Activated T-cell treated with anti-CD3 and anti-CD28 coated beads for 24 hours (primary cell): ENCODE measurements around the gene PDE7B.
A peak's percentile ranks its signal among the peaks of the same experiment; 100 is the strongest.

Experiments used
- DNase-seq: peaks from one replicate; pipeline ENCODE4 v3.0.0-alpha.2; 2020; ENCODE audit warnings: low read depth

Gene PDE7B

DNA sequence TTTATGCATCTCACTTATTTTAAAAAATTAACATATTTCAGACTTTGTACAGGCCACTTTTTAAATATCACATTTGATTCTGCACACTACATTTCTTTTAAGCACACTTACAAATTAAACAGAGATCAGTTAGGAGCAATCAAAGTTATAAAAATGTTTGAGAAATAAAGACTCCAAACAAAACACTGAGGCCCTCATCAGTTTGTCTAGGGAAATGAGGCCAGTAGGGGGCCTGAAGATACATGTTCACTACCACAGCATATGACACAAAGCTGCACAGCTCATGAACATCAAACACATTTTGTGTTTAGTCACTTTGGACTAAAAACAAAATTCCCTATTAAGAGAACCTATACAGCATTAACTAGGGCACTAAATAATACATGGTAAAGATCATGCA, 180.5 kb downstream of the PDE7B start:
- no peak for DNase-seq

- DNase-seq = no peak
Observed at GRCh38 chr6:136033416-136033815, 181.9 kb downstream of the PDE7B start.

- DNase-seq = no peak
Observed at GRCh38 chr6:136034422-136034821, 182.9 kb downstream of the PDE7B start.

DNA sequence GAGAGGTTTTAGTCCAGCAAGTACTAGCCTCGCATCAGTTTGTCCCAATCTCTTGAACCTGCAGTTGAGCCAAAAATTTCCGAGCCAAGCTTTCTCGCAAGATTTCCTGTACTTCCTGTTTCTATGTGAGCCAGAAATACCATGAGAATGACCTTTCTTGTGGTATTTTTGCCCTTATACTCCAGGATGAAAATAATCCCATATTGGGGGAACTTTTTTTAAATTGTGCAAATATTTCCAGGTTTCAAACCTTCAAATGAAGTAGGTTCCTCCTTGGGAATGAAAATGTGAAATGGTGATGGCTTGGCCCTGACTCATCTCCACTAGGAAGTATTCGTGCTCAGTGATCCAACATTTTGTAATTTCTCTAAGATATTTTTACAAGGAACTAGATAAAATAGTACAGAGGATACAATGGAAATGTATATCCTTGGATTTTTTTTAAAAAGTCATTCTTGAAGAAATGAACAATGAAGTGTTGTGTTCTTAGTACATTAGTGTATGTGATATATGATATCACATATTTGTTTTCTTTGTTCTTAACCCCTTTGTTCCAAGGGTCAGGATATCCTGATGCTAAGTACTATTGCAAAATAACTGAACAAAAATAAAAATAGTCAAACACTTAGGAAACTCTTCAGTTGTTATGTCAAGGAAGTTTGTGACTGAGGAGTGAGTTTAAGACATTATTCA, 184.0 kb downstream of the PDE7B start:
- no peak for DNase-seq

DNA sequence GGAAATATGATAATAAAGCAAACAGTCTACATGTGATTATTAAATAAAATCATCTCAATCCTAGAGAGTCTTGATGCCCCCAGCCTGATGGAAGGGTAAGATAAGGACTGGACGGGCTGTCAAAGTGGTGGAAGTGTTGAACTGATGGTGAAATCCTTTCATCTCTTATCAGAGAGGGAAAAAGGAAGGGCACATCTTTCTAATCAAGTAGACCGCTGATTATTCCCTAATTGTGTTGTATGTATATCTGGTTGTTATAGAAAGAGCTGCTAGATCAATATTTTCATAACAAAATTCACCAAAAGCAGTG, 184.5 kb downstream of the PDE7B start:
- no peak for DNase-seq

DNA sequence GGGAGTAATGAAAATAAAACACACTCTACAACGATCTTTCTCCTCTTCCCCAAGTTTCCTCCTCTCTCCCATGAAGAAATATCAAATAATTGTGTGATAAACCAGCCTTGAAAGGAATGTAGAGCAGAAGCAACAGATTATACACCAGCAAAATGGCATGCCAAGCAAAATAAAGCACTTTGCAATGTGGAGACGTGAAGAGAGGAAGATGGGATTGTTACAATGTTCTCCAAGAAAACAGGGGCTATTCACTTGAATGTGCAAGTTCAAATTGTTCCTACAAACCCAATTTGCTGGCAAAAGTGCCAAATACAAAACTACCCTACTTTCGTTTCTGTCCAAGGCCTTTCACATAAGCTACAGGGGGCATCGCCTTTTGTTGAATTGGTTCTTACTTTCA, 185.1 kb downstream of the PDE7B start:
- no peak for DNase-seq

DNA sequence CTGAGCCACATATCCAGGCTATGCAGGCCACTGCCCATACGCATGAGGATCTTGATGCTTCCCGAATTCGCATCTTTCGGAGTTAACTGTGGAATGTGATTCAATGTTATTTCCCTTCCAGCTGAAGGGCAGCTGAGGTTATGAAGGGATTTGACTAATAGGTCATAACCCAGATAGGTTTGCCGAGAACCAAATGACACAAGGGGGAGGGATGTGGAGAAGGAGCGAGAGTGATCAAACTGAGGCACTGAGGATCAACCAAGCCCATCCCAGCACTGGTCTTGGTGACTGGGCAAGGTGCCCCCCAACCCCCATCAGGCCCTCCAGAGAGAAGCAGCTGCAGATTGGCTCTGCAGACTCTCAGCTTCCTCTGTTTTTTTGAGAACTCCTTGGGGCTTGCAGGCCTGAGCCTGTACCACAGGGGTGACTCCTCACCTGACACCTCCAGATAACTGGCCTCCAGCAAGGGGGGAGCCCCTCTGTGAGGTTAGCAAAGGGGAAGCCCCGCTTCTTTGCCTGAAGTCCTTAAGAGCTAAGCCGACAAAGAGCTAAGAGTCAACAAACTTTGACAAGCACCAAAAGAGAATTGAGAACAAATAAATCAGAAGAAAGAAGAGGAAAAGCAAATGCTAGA, 185.9 kb downstream of the PDE7B start:
- DNase-seq = peak; percentile 1

GRCh38 chr6:136037876-136038460, 186.5 kb downstream of the PDE7B start:
- DNase-seq = no peak

DNA sequence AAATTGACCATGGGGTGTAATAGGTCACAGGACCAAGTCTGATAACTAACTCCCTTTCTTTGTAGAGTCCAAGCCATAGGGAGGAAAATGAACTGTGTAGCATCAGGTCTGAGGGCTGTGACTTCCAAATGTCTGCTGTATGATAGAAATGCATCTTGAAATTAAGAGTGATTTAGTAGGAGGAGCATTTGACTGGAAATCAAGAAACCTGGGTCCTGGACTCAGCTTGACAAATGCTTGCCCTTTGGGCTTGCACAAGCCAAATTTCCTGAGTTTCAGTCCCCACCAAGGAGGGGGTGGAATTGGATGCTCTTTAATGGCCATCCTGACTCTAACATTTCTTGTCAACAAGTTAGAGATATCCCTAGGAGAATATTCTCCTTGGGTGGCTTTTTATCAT, 187.0 kb downstream of the PDE7B start:
- no peak for DNase-seq

DNA sequence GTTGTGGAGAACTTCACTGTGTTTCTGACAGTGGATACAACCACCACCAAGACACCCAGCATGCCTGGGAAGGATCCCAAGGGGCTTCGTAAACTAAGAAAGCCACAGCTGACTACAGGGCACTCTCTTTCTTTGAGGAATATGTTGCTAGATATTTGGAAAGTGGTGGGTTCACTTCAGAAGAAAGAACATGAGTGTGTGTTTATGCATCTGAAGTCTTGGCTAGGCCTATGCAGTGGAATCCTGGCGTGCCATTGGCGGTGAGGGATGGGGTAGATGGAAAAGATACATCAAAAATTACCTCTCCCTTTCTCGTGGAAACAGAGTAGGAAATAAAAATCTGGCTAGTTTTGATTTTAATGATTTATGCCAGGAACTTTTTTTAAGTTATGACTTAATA, 187.7 kb downstream of the PDE7B start:
- DNase-seq = no peak

- DNase-seq = no peak
Observed at GRCh38 chr6:136050475-136050874, 199.0 kb downstream of the PDE7B start.

DNA sequence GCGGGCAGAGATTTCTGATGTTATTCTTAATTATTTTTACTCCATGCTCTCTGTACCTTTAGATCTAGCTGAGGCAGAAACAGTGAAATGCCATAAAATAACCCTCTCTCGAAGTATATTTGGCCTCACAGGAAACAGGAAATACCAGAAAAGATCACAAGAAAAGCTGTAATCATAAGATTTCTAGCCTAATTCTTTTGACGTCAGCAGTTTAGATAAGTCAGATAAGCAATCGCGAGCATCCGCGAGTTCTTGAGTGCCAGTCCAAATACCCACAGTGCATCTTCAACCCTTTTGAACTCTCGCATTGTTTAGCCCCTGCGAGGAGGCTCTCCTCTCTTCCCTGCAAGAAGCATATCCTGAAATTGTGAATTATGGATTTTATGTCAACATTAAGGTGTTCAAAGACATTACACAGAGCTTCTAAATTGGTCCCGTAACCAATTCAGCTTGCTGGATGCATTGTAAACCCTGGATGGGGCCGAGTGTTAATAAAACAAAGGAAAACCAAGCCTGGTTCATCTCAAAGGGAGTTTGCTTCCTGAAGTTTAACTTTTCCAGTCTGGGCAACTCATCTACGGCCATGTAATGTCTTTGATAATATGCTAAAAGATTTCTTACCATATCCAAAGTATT, 199.8 kb downstream of the PDE7B start:
- DNase-seq = no peak

DNA sequence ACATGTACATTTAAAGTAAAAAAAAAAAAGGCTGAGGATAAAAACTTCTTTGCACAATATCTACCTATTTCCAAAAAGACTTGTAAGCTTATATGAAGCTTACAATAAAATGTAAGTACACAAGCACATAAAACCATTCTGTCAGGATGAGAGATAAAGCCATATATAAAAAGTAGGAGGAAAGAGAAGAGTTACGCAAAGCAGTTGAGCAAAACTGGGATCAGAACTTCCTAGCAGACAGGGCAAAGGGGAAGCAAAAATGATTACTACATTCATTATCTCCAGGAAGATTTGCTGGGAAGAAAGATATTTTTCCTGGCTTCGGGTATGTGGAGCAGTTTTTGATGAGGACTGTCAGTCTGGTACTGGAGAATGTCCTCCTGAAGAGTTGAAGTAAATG, 200.5 kb downstream of the PDE7B start:
- DNase-seq = no peak

- DNase-seq = no peak
Observed at GRCh38 chr6:136058852-136059251, 207.4 kb downstream of the PDE7B start.

GRCh38 chr6:136059308-136059707, 207.8 kb downstream of the PDE7B start:
- DNase-seq = no peak

GRCh38 chr6:136060052-136060451, 208.6 kb downstream of the PDE7B start:
- DNase-seq = no peak

- no peak for DNase-seq
Observed at GRCh38 chr6:136060759-136061158, 209.3 kb downstream of the PDE7B start.

DNA sequence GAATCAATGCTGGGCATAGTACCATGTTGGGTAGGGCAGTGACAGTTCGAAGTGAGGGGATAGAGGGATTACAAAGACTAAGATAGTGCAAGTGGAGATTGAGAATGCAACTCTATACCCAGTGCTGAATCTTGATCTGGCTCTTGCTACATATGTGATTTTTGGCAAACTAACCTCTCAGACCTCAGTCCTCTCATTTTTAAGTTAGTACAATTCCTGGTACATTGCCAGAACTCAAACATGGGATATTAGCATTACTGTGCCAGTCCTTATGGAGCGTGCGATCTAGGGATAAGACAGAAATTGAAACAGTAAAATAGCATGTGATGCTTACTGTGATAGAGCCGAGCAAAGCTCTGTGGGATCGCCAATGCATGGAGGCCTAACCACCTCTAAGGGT, 210.2 kb downstream of the PDE7B start:
- DNase-seq = no peak

GRCh38 chr6:136063096-136063495, 211.6 kb downstream of the PDE7B start:
- DNase-seq = no peak

GRCh38 chr6:136066005-136066404, 214.5 kb downstream of the PDE7B start:
- no peak for DNase-seq

- DNase-seq = no peak
Observed at GRCh38 chr6:136067731-136068341, 216.3 kb downstream of the PDE7B start.

DNA sequence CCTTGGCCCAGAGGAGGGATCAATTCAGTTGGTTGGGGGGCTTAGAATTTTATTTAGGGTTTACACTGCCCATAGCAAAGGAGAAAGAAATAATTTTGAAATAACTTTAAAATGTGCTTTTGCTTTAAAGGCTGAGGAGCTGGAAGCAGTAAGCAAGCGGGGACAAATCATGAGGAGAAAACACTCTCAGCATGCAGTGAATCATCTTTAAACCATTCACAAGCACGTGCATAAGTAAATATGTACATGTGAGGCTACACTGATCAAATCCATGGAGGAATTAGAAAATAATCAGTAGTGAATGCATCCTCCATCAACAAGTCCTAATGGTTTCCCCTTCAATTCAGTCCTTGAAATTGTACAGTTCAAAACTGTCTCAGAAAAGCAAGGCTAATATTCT, 217.6 kb downstream of the PDE7B start:
- no peak for DNase-seq

DNA sequence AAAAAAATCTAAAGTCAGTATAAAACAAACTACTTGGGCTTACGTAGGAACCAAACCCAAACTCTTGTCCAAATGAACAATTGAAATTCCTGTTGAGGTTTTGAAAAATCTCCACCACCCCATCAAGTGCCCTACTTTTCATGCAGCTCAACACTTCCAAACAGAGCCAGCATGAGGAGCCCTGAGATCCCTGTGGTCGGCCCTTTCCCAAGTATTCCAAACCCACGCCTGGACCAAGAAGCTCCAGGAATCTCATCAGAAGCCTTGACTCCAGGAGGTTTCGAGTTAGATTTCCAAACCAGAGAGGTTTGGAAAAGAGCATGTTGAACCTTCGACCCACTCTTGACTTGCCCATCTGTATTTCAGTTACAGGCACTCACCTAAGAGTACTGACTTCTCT, 219.3 kb downstream of the PDE7B start:
- DNase-seq = no peak
